Measurements from ENCODE around the gene GREM2. TPM values are rescaled to one million over a fixed set of nuclear protein-coding genes. Genes with fewer than 3 reads are reported as not detected.

The GREM2 gene
- total RNA-seq, 1 experiment from 2014 or later: not detected

DNA sequence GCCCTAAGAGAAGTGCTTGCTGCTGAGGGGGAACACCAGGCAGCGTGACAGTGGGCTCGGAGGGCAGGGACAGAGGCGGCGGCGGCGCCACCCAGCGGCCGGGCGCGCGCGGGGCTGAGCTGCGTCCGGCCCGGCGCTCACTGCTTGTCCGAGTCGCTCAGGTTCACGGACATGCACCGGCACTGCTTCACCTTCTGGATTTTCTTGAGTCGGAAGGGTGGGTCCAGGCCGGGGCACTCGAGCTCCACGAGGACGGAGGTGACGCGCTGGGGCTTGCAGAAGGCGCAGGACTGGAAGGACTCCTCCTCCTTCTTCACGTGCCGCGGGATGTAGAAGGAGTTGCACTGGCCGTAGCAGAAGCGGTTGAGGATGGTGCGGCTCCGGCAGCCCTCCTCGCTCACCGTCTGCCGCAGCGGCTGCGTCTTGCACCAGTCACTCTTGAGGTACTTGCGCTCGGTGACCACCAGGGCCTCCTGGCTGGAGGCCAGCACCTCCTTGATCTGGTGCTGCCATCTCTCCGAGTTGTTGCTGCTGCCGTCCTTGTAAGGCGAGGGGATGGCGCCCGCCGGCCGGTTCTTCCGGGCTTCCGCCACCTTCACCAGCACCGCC lies 119.0 kb downstream of the GREM2 start:
- H2BK15ac ChIP-seq (ENCODE audit: low read depth, low read length): no peak overlapping the region
- H2BK20ac ChIP-seq (ENCODE audit: low read depth, low read length, poor library complexity, severe bottlenecking): no peak overlapping the region
- H3K4me2 ChIP-seq (ENCODE audit: insufficient read depth, insufficient read length, low read length): no peak overlapping the region
- no peak overlapping the region for H2AFZ ChIP-seq (ENCODE audit: low read length)
- Mint-ChIP-seq H3K4me1 (peaks cover 6 to 12% of the 10 kb centered on the region in 2 experiments), H3K27me3 (ENCODE audit: low read depth) (peaks cover 34% of the 10 kb centered on the region), H3K27ac (peak overlapping the region in 1 of 3 experiments; percentile 39; a peak in 2 of 7 replicates), H3K4me3 (peak overlapping the region; percentile 72), H3K36me3 (ENCODE audit: insufficient read depth in 1 of 3, low read depth in 3 of 3) (no peaks in the 10 kb centered on the region), H3K9me3 (no peaks in the 10 kb centered on the region)
- H3K79me2 ChIP-seq (ENCODE audit: insufficient read depth, low read length): no peaks in the 10 kb centered on the region
- no peak overlapping the region for H3K9ac ChIP-seq (ENCODE audit: extremely low read depth, insufficient read length, low read length)
- no peak overlapping the region for H2AK5ac ChIP-seq (ENCODE audit: insufficient read length, low read length)
- H3K4me1 ChIP-seq (ENCODE audit: insufficient read depth, low read length): peaks cover 4% of the 10 kb centered on the region; the same call in 1 of the 2 replicates
- H4K91ac ChIP-seq (ENCODE audit: insufficient read length, low read depth, low read length): no peak overlapping the region
- H3K56ac ChIP-seq (ENCODE audit: insufficient read length, low read depth, low read length): no peak overlapping the region
- H3K23ac ChIP-seq (ENCODE audit: insufficient read length, low read depth, low read length): no peak overlapping the region
- no peak overlapping the region for H4K5ac ChIP-seq (ENCODE audit: insufficient read length, low read depth, low read length)
- H3K9me3 ChIP-seq (ENCODE audit: control insufficient read depth, low read depth, low read length): no peaks in the 10 kb centered on the region
- H3T11ph ChIP-seq (ENCODE audit: low read length): no peak overlapping the region
- no peak overlapping the region for H3K14ac ChIP-seq (ENCODE audit: insufficient read depth, low read length)
- H3K18ac ChIP-seq (ENCODE audit: insufficient read length, low read depth, low read length): no peak overlapping the region
- H3K27me3 ChIP-seq (ENCODE audit: insufficient read depth, low read length): no peaks in the 10 kb centered on the region; the same call in 1 of the 2 replicates
- no peak overlapping the region for H2BK5ac ChIP-seq (ENCODE audit: insufficient read length, low read length)
- peaks cover 5% of the 10 kb centered on the region for H3K23me2 ChIP-seq (ENCODE audit: insufficient read length, low read depth, low read length, poor library complexity, severe bottlenecking)
- no peak overlapping the region for H3K27ac ChIP-seq (ENCODE audit: insufficient read length, low read depth, low read length)
- WGBS (ENCODE audit: extremely low coverage, insufficient read length, low lambda C conversion rate): no CpG with 5 or more reads among the region's 52 CpGs
- H4K8ac ChIP-seq (replicated peaks; ENCODE audit: insufficient read length, low read depth, low read length): no peak overlapping the region
- no peak overlapping the region for H2BK120ac ChIP-seq (ENCODE audit: low read depth, low read length, poor library complexity, severe bottlenecking)
- no peaks in the 10 kb centered on the region for H4K20me1 ChIP-seq (ENCODE audit: control insufficient read depth, insufficient read depth, insufficient read length)
- no peaks in the 10 kb centered on the region for H3K79me1 ChIP-seq (ENCODE audit: insufficient read depth, low read depth, low read length, poor library complexity, severe bottlenecking)
- peak; percentile 67 for TF ChIP-seq CTCF (conservative IDR thresholded peaks at IDR 0.05)
- H3K4ac ChIP-seq (ENCODE audit: low read depth, low read length): no peak overlapping the region
- H2BK12ac ChIP-seq (ENCODE audit: insufficient read length, low read depth, low read length): no peak overlapping the region
- DNase-seq: peak; percentile 92
